Ascending aorta (tissue), 2 donors: ENCODE data around the gene FBXL14. TPM values are rescaled to one million over a fixed set of nuclear protein-coding genes. Genes with fewer than 3 reads are reported as not detected.

Source experiments
- DNase-seq, 2 donors: peaks; one replicate each; pipeline ENCODE4 v3.0.0-alpha.2; 2019; ENCODE audit warnings: low spot score in 2 of 2
- H3K27ac ChIP-seq, 2 donors: fragments of 200-600 bp; sonication (generic); one replicate each; pipeline ENCODE4 v1.5.1; 2016 to 2017; ENCODE audit warnings: mild to moderate bottlenecking in 1 of 2
- H3K27me3 ChIP-seq: fragments of 200-600 bp; sonication (generic); one replicate; pipeline ENCODE4 v1.5.1; 2017
- H3K36me3 ChIP-seq, 2 donors: fragments of 200-600 bp; sonication (generic); one replicate each; pipeline ENCODE4 v1.5.1; 2016
- H3K4me1 ChIP-seq, 2 donors: fragments of 200-600 bp; sonication (generic); one replicate each; pipeline ENCODE4 v1.5.1; 2016 to 2017; ENCODE audit warnings: mild to moderate bottlenecking in 1 of 2
- H3K4me3 ChIP-seq, 2 donors: fragments of 200-600 bp; sonication (generic); one replicate each; pipeline ENCODE4 v1.5.1; 2016 to 2017; ENCODE audit warnings: mild to moderate bottlenecking in 1 of 2
- H3K9me3 ChIP-seq, 2 donors: fragments of 200-600 bp; sonication (generic); one replicate each; pipeline ENCODE4 v1.5.1; 2016
- intact Hi-C: fragments of 100-400 bp; cut with DNase I; formaldehyde crosslinking; loops from one replicate; pipeline ENCODE4 v1.15.1; 2023
- total RNA-seq: library from RNA; depleted of rRNA; stranded (reverse); fragments of >200 nt; gene quantifications from one replicate; pipeline ENCODE4 v1.1.0, GENCODE V29; 2016
- TF ChIP-seq, protein P1 (sequence below), 3 experiments: fragments of 200-600 bp in 2 of 3; fragments of 450-650 bp in 1 of 3; sonication (generic) in 2 of 3; IDR thresholded peaks; one replicate each; pipeline ENCODE4 v1.5.1; 2016 to 2019; ENCODE audit warnings: antibody characterized with exemption in 3 of 3, mild to moderate bottlenecking in 1 of 3, moderate library complexity in 1 of 3

The FBXL14 gene
- total RNA-seq, 1 donor from 2014 or later, result 14.7 TPM

- H3K27me3 ChIP-seq, result no peaks in the 10 kb centered on the region
- no peaks in the 10 kb centered on the region for H3K36me3 ChIP-seq
- intact Hi-C loops, result no loop called here
- H3K4me1 ChIP-seq, result no peaks in the 10 kb centered on the region
- no peak for DNase-seq
- no peak overlapping the region for H3K27ac ChIP-seq
- H3K4me3 ChIP-seq, result no peak overlapping the region
- TF ChIP-seq, protein P1, sequence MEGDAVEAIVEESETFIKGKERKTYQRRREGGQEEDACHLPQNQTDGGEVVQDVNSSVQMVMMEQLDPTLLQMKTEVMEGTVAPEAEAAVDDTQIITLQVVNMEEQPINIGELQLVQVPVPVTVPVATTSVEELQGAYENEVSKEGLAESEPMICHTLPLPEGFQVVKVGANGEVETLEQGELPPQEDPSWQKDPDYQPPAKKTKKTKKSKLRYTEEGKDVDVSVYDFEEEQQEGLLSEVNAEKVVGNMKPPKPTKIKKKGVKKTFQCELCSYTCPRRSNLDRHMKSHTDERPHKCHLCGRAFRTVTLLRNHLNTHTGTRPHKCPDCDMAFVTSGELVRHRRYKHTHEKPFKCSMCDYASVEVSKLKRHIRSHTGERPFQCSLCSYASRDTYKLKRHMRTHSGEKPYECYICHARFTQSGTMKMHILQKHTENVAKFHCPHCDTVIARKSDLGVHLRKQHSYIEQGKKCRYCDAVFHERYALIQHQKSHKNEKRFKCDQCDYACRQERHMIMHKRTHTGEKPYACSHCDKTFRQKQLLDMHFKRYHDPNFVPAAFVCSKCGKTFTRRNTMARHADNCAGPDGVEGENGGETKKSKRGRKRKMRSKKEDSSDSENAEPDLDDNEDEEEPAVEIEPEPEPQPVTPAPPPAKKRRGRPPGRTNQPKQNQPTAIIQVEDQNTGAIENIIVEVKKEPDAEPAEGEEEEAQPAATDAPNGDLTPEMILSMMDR (IDR thresholded peaks at IDR 0.05), result no peak
- no peaks in the 10 kb centered on the region for H3K9me3 ChIP-seq
Observed at GRCh38 chr12:1551496-1551895, 42.9 kb downstream of the FBXL14 start.

DNA sequence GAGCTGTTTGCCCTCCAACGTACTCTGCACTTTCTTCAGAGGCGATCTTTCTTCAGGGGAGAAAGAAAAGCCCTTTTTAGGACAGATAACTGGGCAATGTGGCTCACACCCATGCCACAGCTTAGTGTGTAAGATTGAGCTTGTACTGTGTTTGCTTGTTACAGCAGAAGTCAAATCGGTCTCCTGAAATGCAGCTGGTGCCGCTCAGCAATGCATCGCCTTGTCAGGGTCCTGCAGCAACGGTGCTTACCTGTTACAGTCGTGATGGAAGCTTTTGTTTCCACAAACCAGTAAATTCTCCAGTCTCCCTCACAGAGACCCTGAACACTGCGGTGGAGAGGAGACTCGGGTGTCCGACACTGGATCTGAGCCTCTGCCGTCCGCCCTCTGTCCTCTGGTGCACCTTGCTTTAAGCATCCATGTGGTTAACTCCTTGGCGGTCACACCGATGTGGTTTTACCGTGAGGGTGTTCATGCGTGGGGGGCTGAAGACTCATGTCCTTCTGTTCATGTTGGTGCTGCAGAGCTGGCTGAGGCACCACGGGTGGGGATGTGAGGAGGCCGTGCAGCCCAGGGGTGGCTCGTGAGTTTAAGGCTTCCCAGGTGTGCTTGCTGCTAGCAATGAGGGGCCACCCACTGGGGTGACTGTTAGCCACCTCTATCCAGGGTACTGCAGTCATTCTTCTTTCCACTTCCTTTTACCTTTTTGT is 47.3 kb downstream of the FBXL14 start:
- intact Hi-C loops, result no loop called here
- Histone ChIP-seq H3K36me3 (no peaks in the 10 kb centered on the region), H3K27ac (no peak overlapping the region), H3K4me1 (no peaks in the 10 kb centered on the region), H3K9me3 (no peaks in the 10 kb centered on the region), H3K27me3 (no peaks in the 10 kb centered on the region), H3K4me3 (no peak overlapping the region)
- TF ChIP-seq, protein P1 (IDR thresholded peaks at IDR 0.05), result no peak
- DNase-seq, result no peak

- Histone ChIP-seq H3K9me3 (no peaks in the 10 kb centered on the region), H3K27ac (no peak overlapping the region), H3K4me1 (no peaks in the 10 kb centered on the region), H3K36me3 (no peaks in the 10 kb centered on the region), H3K27me3 (no peaks in the 10 kb centered on the region), H3K4me3 (no peak overlapping the region)
- DNase-seq, result no peak
- TF ChIP-seq, protein P1 (IDR thresholded peaks at IDR 0.05), result peak in 1 of 3 experiments; percentile 36
- intact Hi-C loops, result no loop called here
Observed at GRCh38 chr12:1544996-1545700, 49.2 kb downstream of the FBXL14 start.

DNA sequence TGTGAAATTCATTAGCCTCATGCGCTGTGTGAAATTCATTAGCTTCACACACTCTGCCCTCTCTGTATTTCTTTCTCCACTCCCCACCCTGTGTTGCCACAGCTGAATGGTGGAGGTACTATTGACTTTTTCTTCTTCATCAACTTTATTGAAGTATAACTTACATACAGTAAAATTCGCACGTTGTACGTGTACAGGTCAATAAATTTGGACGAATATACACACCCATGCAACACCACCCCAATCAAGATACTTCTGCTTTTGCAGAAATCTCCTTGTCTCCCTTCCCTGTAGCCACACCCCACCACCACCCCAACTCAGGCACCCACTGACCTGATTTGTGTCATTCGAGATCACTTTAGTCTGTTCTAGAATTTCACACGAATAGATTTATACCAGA is 51.8 kb downstream of the FBXL14 start:
- TF ChIP-seq, protein P1 (IDR thresholded peaks at IDR 0.05), result no peak
- no peaks in the 10 kb centered on the region for H3K27me3 ChIP-seq
- no peaks in the 10 kb centered on the region for H3K9me3 ChIP-seq
- no peak for DNase-seq
- intact Hi-C loops, result no loop called here
- H3K27ac ChIP-seq, result no peak overlapping the region
- no peaks in the 10 kb centered on the region for H3K4me1 ChIP-seq
- H3K36me3 ChIP-seq, result no peaks in the 10 kb centered on the region
- no peak overlapping the region for H3K4me3 ChIP-seq

- DNase-seq, result no peak
- Histone ChIP-seq H3K36me3 (no peaks in the 10 kb centered on the region), H3K4me1 (no peaks in the 10 kb centered on the region), H3K27me3 (no peaks in the 10 kb centered on the region), H3K9me3 (no peaks in the 10 kb centered on the region), H3K4me3 (no peak overlapping the region), H3K27ac (no peak overlapping the region)
- TF ChIP-seq, protein P1 (IDR thresholded peaks at IDR 0.05), result no peak
- intact Hi-C loops, result no loop called here
Observed at GRCh38 chr12:1540690-1541089, 53.7 kb downstream of the FBXL14 start.
